Activated CD8-positive, alpha-beta memory T cell treated with anti-CD3 and anti-CD28 coated beads, Interleukin-2, amount 10 ng/mL, durations not matched to agents 7 days and 5 days (primary cell): ENCODE data around the gene ADCY2. TPM values are rescaled to one million over a fixed set of nuclear protein-coding genes. Genes with fewer than 3 reads are reported as not detected.

Source experiments
- ATAC-seq: fragments of 150-1000 bp; cut with Tn5 transposase; one replicate; pipeline ENCODE4 v1.10.0; 2021; ENCODE audit warnings: moderate library complexity
- CTCF ChIA-PET: fragments of 350-600 bp; sonication (Branson Sonifier 250); formaldehyde crosslinking; loops from one replicate; lab custom pipeline; 2021; ENCODE audit warnings: antibody characterized with exemption; lab: Charles Lee
- DNase-seq: peaks from one replicate; pipeline ENCODE4 v3.0.0-alpha.2; 2020
- H3K27ac Mint-ChIP-seq: one replicate; pipeline ENCODE4 v1.8.0; 2021; ENCODE audit warnings: mild to moderate bottlenecking, mixed read lengths
- H3K27me3 Mint-ChIP-seq: one replicate; pipeline ENCODE4 v1.8.0; 2021; ENCODE audit warnings: mixed read lengths
- H3K36me3 Mint-ChIP-seq: one replicate; pipeline ENCODE4 v1.8.0; 2021; ENCODE audit warnings: mild to moderate bottlenecking, mixed read lengths
- H3K4me1 Mint-ChIP-seq: one replicate; pipeline ENCODE4 v1.8.0; 2021; ENCODE audit warnings: mixed read lengths
- H3K4me3 Mint-ChIP-seq: one replicate; pipeline ENCODE4 v1.8.0; 2021; ENCODE audit warnings: mild to moderate bottlenecking, moderate library complexity, mixed read lengths
- H3K9me3 Mint-ChIP-seq: one replicate; pipeline ENCODE4 v1.8.0; 2022; ENCODE audit warnings: low read depth, mixed read lengths
- total RNA-seq, 2 experiments: library from RNA; stranded (reverse); gene quantifications; one replicate each; pipeline ENCODE4 v1.2.3, GENCODE V29; 2021

The ADCY2 gene
- total RNA-seq, 2 experiments from 2014 or later: not detected

- Mint-ChIP-seq H3K36me3 (no peaks in the 10 kb centered on the region), H3K4me1 (no peaks in the 10 kb centered on the region), H3K27me3 (peaks cover 16% of the 10 kb centered on the region), H3K27ac (no peak overlapping the region), H3K4me3 (no peak overlapping the region), H3K9me3 (no peaks in the 10 kb centered on the region)
- CTCF ChIA-PET: no interaction called here
- ATAC-seq (no peak), DNase-seq (no peak)
Observed at GRCh38 chr5:7753181-7753580, 357.2 kb downstream of the ADCY2 start.

GRCh38 chr5:7753596-7753995, 357.7 kb downstream of the ADCY2 start:
- DNase-seq (no peak), ATAC-seq (no peak)
- H3K4me1 Mint-ChIP-seq: no peaks in the 10 kb centered on the region
- no peak overlapping the region for H3K27ac Mint-ChIP-seq
- H3K4me3 Mint-ChIP-seq: no peak overlapping the region
- CTCF ChIA-PET: interaction anchor here (2.2 kb wide), 1 partner anchor 7 kb away, joined by 9 read pairs; no protein-coding TSS in a partner anchor
- H3K9me3 Mint-ChIP-seq: no peaks in the 10 kb centered on the region
- H3K36me3 Mint-ChIP-seq: no peaks in the 10 kb centered on the region
- H3K27me3 Mint-ChIP-seq: peaks cover 16% of the 10 kb centered on the region

GRCh38 chr5:7754490-7754889, 358.6 kb downstream of the ADCY2 start:
- ATAC-seq (no peak), DNase-seq (no peak)
- peaks cover 16% of the 10 kb centered on the region for H3K27me3 Mint-ChIP-seq
- CTCF ChIA-PET: interaction anchor here (0.6 to 2.2 kb wide), 3 partner anchors 8 to 988 kb away, joined by 3 to 9 read pairs (median 3); no protein-coding TSS in a partner anchor
- no peak overlapping the region for H3K27ac Mint-ChIP-seq
- H3K9me3 Mint-ChIP-seq: no peaks in the 10 kb centered on the region
- no peaks in the 10 kb centered on the region for H3K4me1 Mint-ChIP-seq
- H3K36me3 Mint-ChIP-seq: no peaks in the 10 kb centered on the region
- H3K4me3 Mint-ChIP-seq: no peak overlapping the region

- Mint-ChIP-seq H3K27ac (no peak overlapping the region), H3K4me3 (no peak overlapping the region), H3K27me3 (peaks cover 16% of the 10 kb centered on the region), H3K4me1 (no peaks in the 10 kb centered on the region), H3K36me3 (no peaks in the 10 kb centered on the region), H3K9me3 (no peaks in the 10 kb centered on the region)
- peak; percentile 49 for ATAC-seq
- peak; percentile 46 for DNase-seq
- CTCF ChIA-PET: interaction anchor here (0.6 to 2.2 kb wide), 7 partner anchors 9 to 988 kb away, joined by 3 to 9 read pairs (median 3); no protein-coding TSS in a partner anchor
Observed at GRCh38 chr5:7754997-7755596, 359.2 kb downstream of the ADCY2 start.

GRCh38 chr5:7755958-7756357, 360.0 kb downstream of the ADCY2 start:
- ATAC-seq (no peak), DNase-seq (no peak)
- H3K27me3 Mint-ChIP-seq: peaks cover 16% of the 10 kb centered on the region
- H3K9me3 Mint-ChIP-seq: no peaks in the 10 kb centered on the region
- no peak overlapping the region for H3K27ac Mint-ChIP-seq
- no peaks in the 10 kb centered on the region for H3K36me3 Mint-ChIP-seq
- CTCF ChIA-PET: interaction anchor here (1.0 to 2.2 kb wide), 4 partner anchors 10 to 935 kb away, joined by 3 to 9 read pairs (median 4); no protein-coding TSS in a partner anchor
- no peaks in the 10 kb centered on the region for H3K4me1 Mint-ChIP-seq
- no peak overlapping the region for H3K4me3 Mint-ChIP-seq

GRCh38 chr5:7756453-7756852, 360.5 kb downstream of the ADCY2 start:
- no peaks in the 10 kb centered on the region for H3K36me3 Mint-ChIP-seq
- ATAC-seq (no peak), DNase-seq (no peak)
- H3K27ac Mint-ChIP-seq: no peak overlapping the region
- H3K4me1 Mint-ChIP-seq: no peaks in the 10 kb centered on the region
- peaks cover 16% of the 10 kb centered on the region for H3K27me3 Mint-ChIP-seq
- CTCF ChIA-PET: no interaction called here
- no peak overlapping the region for H3K4me3 Mint-ChIP-seq
- no peaks in the 10 kb centered on the region for H3K9me3 Mint-ChIP-seq

GRCh38 chr5:7759257-7759871, 363.4 kb downstream of the ADCY2 start:
- CTCF ChIA-PET: no interaction called here

GRCh38 chr5:7759951-7760580, 364.1 kb downstream of the ADCY2 start:
- H3K9me3 Mint-ChIP-seq: no peaks in the 10 kb centered on the region

More at GRCh38 chr5:7759257-7759871, 363.4 kb downstream of the ADCY2 start:
- ATAC-seq: no peak
- no peaks in the 10 kb centered on the region for H3K36me3 Mint-ChIP-seq
- no peak overlapping the region for H3K4me3 Mint-ChIP-seq
- DNase-seq: no peak
- no peaks in the 10 kb centered on the region for H3K9me3 Mint-ChIP-seq
- H3K27ac Mint-ChIP-seq: no peak overlapping the region
- H3K4me1 Mint-ChIP-seq: no peaks in the 10 kb centered on the region
- H3K27me3 Mint-ChIP-seq: peaks cover 9% of the 10 kb centered on the region

GRCh38 chr5:7762267-7762666, 366.3 kb downstream of the ADCY2 start:
- no peak overlapping the region for H3K27ac Mint-ChIP-seq
- H3K27me3 Mint-ChIP-seq: peaks cover 7% of the 10 kb centered on the region
- H3K4me3 Mint-ChIP-seq: no peak overlapping the region
- H3K4me1 Mint-ChIP-seq: no peaks in the 10 kb centered on the region
- H3K36me3 Mint-ChIP-seq: no peaks in the 10 kb centered on the region
- DNase-seq: no peak
- CTCF ChIA-PET: no interaction called here
- H3K9me3 Mint-ChIP-seq: no peaks in the 10 kb centered on the region
- no peak for ATAC-seq

More at GRCh38 chr5:7759951-7760580, 364.1 kb downstream of the ADCY2 start:
- DNase-seq: no peak
- peaks cover 8% of the 10 kb centered on the region for H3K27me3 Mint-ChIP-seq
- no peaks in the 10 kb centered on the region for H3K4me1 Mint-ChIP-seq
- CTCF ChIA-PET: no interaction called here
- no peak for ATAC-seq
- H3K4me3 Mint-ChIP-seq: no peak overlapping the region
- H3K27ac Mint-ChIP-seq: no peak overlapping the region
- H3K36me3 Mint-ChIP-seq: no peaks in the 10 kb centered on the region

GRCh38 chr5:7763621-7764072, 367.7 kb downstream of the ADCY2 start:
- Mint-ChIP-seq H3K9me3 (no peaks in the 10 kb centered on the region), H3K36me3 (no peaks in the 10 kb centered on the region), H3K4me1 (no peaks in the 10 kb centered on the region), H3K27ac (no peak overlapping the region), H3K27me3 (peaks cover 7% of the 10 kb centered on the region), H3K4me3 (no peak overlapping the region)
- DNase-seq (no peak), ATAC-seq (no peak)
- CTCF ChIA-PET: no interaction called here

GRCh38 chr5:7764452-7764851, 368.5 kb downstream of the ADCY2 start:
- ATAC-seq (no peak), DNase-seq (no peak)
- no peak overlapping the region for H3K27ac Mint-ChIP-seq
- no peaks in the 10 kb centered on the region for H3K9me3 Mint-ChIP-seq
- CTCF ChIA-PET: no interaction called here
- H3K4me1 Mint-ChIP-seq: no peaks in the 10 kb centered on the region
- no peak overlapping the region for H3K4me3 Mint-ChIP-seq
- H3K27me3 Mint-ChIP-seq: peaks cover 7% of the 10 kb centered on the region
- H3K36me3 Mint-ChIP-seq: no peaks in the 10 kb centered on the region

GRCh38 chr5:7770436-7770835, 374.5 kb downstream of the ADCY2 start:
- ATAC-seq (no peak), DNase-seq (no peak)
- Mint-ChIP-seq H3K36me3 (no peaks in the 10 kb centered on the region), H3K9me3 (no peaks in the 10 kb centered on the region), H3K27ac (no peak overlapping the region), H3K27me3 (peaks cover 5% of the 10 kb centered on the region), H3K4me1 (no peaks in the 10 kb centered on the region), H3K4me3 (no peak overlapping the region)
- CTCF ChIA-PET: interaction anchor here (1.3 kb wide), 1 partner anchor 16 kb away, joined by 3 read pairs; no protein-coding TSS in a partner anchor

GRCh38 chr5:7772141-7772540, 376.2 kb downstream of the ADCY2 start:
- no peaks in the 10 kb centered on the region for H3K4me1 Mint-ChIP-seq
- CTCF ChIA-PET: interaction anchor here (0.7 kb wide), 1 partner anchor 11 kb away, joined by 3 read pairs; no protein-coding TSS in a partner anchor
- no peaks in the 10 kb centered on the region for H3K36me3 Mint-ChIP-seq
- no peak overlapping the region for H3K4me3 Mint-ChIP-seq
- peaks cover 5% of the 10 kb centered on the region for H3K27me3 Mint-ChIP-seq
- no peak for ATAC-seq
- DNase-seq: no peak
- no peak overlapping the region for H3K27ac Mint-ChIP-seq
- H3K9me3 Mint-ChIP-seq: no peaks in the 10 kb centered on the region
